ENCODE data around the gene CFAP54. TPM values are rescaled to one million over a fixed set of nuclear protein-coding genes. Genes with fewer than 3 reads are reported as not detected.
"Not testable (repeated sequence)": the region's sequence is repeated elsewhere in the genome, so short reads cannot be mapped to it uniquely, and the experiment has no call there.

Gene CFAP54
- polyA plus RNA-seq, result 0.13 TPM

- H3K4me1 Mint-ChIP-seq, result peaks cover 13 to 15% (median 14%) of the 10 kb centered on the region in 3 donors
Observed at GRCh38 chr12:96489392-96490056, at the start of gene CFAP54. CFAP54 (plus strand) TSS chr12:96489577; CDS start chr12:96489610, 33 bp downstream.

GRCh38 chr12:96441816-96442215 lies 47.6 kb upstream of the CFAP54 start:
- peaks cover 1% of the 10 kb centered on the region for H3K36me3 Mint-ChIP-seq

More at GRCh38 chr12:96489392-96490056, at the start of gene CFAP54:
- Mint-ChIP-seq H3K27ac (peak within 1 kb of the TSS; percentile 89 to 95 (median 91)), H3K27me3 (peaks cover 2% of the 10 kb centered on the region), H3K9me3 (no peaks in the 10 kb centered on the region), H3K36me3 (no peaks in the 10 kb centered on the region), H3K4me3 (peak within 1 kb of the TSS; percentile 89 to 96 (median 94))

GRCh38 chr12:96442906-96443305 lies 46.5 kb upstream of the CFAP54 start:
- Mint-ChIP-seq H3K4me3 (no peak overlapping the region), H3K27me3 (peaks cover 3% of the 10 kb centered on the region)

More at GRCh38 chr12:96441816-96442215, 47.6 kb upstream of the CFAP54 start:
- peaks cover 0 to 1% (median 0%) of the 10 kb centered on the region in 3 donors for H3K9me3 Mint-ChIP-seq
- peak overlapping the region in 1 of 3 donors; percentile 35 for H3K27ac Mint-ChIP-seq
- H3K4me1 Mint-ChIP-seq, result peaks cover 13% of the 10 kb centered on the region in 3 donors
- no peak overlapping the region for H3K4me3 Mint-ChIP-seq
- H3K27me3 Mint-ChIP-seq, result peaks cover 3% of the 10 kb centered on the region

GRCh38 chr12:96444399-96444798 lies 45.0 kb upstream of the CFAP54 start:
- Mint-ChIP-seq H3K27ac (peak overlapping the region in 1 of 3 donors; percentile 29), H3K4me1 (peaks cover 13% of the 10 kb centered on the region in 3 donors)

More at GRCh38 chr12:96442906-96443305, 46.5 kb upstream of the CFAP54 start:
- H3K4me1 Mint-ChIP-seq, result peaks cover 13% of the 10 kb centered on the region in 3 donors
- peaks cover 0 to 1% (median 0%) of the 10 kb centered on the region in 3 donors for H3K9me3 Mint-ChIP-seq
- H3K36me3 Mint-ChIP-seq, result peaks cover 1% of the 10 kb centered on the region
- peak overlapping the region in 1 of 3 donors; percentile 74 for H3K27ac Mint-ChIP-seq

GRCh38 chr12:96445691-96446583 lies 43.4 kb upstream of the CFAP54 start:
- Mint-ChIP-seq H3K9me3 (peaks cover 0 to 1% (median 0%) of the 10 kb centered on the region in 3 donors), H3K36me3 (peaks cover 1% of the 10 kb centered on the region), H3K27ac (peak overlapping the region; percentile 0 to 89 (median 29)), H3K4me3 (peak overlapping the region in 2 of 4 donors; percentile 40 to 77), H3K4me1 (peaks cover 13% of the 10 kb centered on the region in 3 donors), H3K27me3 (peaks cover 1% of the 10 kb centered on the region)

More at GRCh38 chr12:96444399-96444798, 45.0 kb upstream of the CFAP54 start:
- Mint-ChIP-seq H3K27me3 (peaks cover 3% of the 10 kb centered on the region), H3K4me3 (no peak overlapping the region), H3K9me3 (peaks cover 0 to 1% (median 0%) of the 10 kb centered on the region in 3 donors), H3K36me3 (peaks cover 1% of the 10 kb centered on the region)

- Mint-ChIP-seq H3K4me1 (peaks cover 13% of the 10 kb centered on the region in 3 donors), H3K27me3 (peaks cover 1% of the 10 kb centered on the region), H3K36me3 (no peaks in the 10 kb centered on the region), H3K9me3 (no peaks in the 10 kb centered on the region), H3K4me3 (no peak overlapping the region), H3K27ac (no peak overlapping the region)
Observed at GRCh38 chr12:96447256-96447655, 42.1 kb upstream of the CFAP54 start.

GRCh38 chr12:96448300-96448699 lies 41.1 kb upstream of the CFAP54 start:
- Mint-ChIP-seq H3K9me3 (peaks cover 0 to 1% (median 0%) of the 10 kb centered on the region in 3 donors), H3K27ac (peak overlapping the region in 1 of 3 donors; percentile 27), H3K27me3 (no peaks in the 10 kb centered on the region), H3K4me1 (peaks cover 11 to 14% (median 13%) of the 10 kb centered on the region in 3 donors), H3K4me3 (no peak overlapping the region), H3K36me3 (no peaks in the 10 kb centered on the region)

- Mint-ChIP-seq H3K27me3 (no peaks in the 10 kb centered on the region), H3K27ac (peak overlapping the region in 1 of 3 donors; percentile 53)
Observed at GRCh38 chr12:96452261-96452922, 37.0 kb upstream of the CFAP54 start.

GRCh38 chr12:96454396-96454795 lies 35.0 kb upstream of the CFAP54 start:
- Mint-ChIP-seq H3K36me3 (no peaks in the 10 kb centered on the region), H3K27ac (peak overlapping the region in 2 of 3 donors; percentile 10 to 16), H3K4me1 (peaks cover 14 to 20% (median 15%) of the 10 kb centered on the region in 3 donors), H3K4me3 (no peak overlapping the region), H3K27me3 (no peaks in the 10 kb centered on the region), H3K9me3 (peaks cover 0 to 1% (median 0%) of the 10 kb centered on the region in 3 donors)

More at GRCh38 chr12:96452261-96452922, 37.0 kb upstream of the CFAP54 start:
- Mint-ChIP-seq H3K9me3 (peaks cover 0 to 1% (median 0%) of the 10 kb centered on the region in 3 donors), H3K36me3 (no peaks in the 10 kb centered on the region), H3K4me1 (peaks cover 14 to 16% (median 15%) of the 10 kb centered on the region in 3 donors), H3K4me3 (no peak overlapping the region)

GRCh38 chr12:96456265-96456974 lies 33.0 kb upstream of the CFAP54 start:
- peak overlapping the region in 2 of 4 donors; percentile 40 to 61 for H3K4me3 Mint-ChIP-seq
- no peaks in the 10 kb centered on the region for H3K36me3 Mint-ChIP-seq
- H3K27me3 Mint-ChIP-seq, result no peaks in the 10 kb centered on the region
- H3K9me3 Mint-ChIP-seq, result peaks cover 0 to 1% (median 0%) of the 10 kb centered on the region in 3 donors
- peak overlapping the region in 2 of 3 donors; percentile 32 to 90 for H3K27ac Mint-ChIP-seq
- peaks cover 14 to 20% (median 15%) of the 10 kb centered on the region in 3 donors for H3K4me1 Mint-ChIP-seq

GRCh38 chr12:96457191-96457930 lies 32.0 kb upstream of the CFAP54 start:
- Mint-ChIP-seq H3K27ac (peak overlapping the region in 1 of 3 donors; percentile 90), H3K4me3 (no peak overlapping the region), H3K27me3 (no peaks in the 10 kb centered on the region), H3K36me3 (no peaks in the 10 kb centered on the region), H3K9me3 (peaks cover 0 to 1% (median 0%) of the 10 kb centered on the region in 3 donors), H3K4me1 (peaks cover 14 to 20% (median 15%) of the 10 kb centered on the region in 3 donors)

- peak overlapping the region in 1 of 3 donors; percentile 83 for H3K27ac Mint-ChIP-seq
- not testable (repeated sequence) for H3K4me3 Mint-ChIP-seq, H3K27me3 Mint-ChIP-seq, H3K36me3 Mint-ChIP-seq, H3K9me3 Mint-ChIP-seq
- H3K4me1 Mint-ChIP-seq, result peaks cover 14 to 20% (median 14%) of the 10 kb centered on the region in 3 donors
Observed at GRCh38 chr12:96459281-96459680, 30.1 kb upstream of the CFAP54 start.

GRCh38 chr12:96462571-96463280 lies 26.7 kb upstream of the CFAP54 start:
- H3K27ac Mint-ChIP-seq, result no peak overlapping the region
- H3K36me3 Mint-ChIP-seq, result no peaks in the 10 kb centered on the region
- H3K4me3 Mint-ChIP-seq, result no peak overlapping the region
- peaks cover 0 to under 1% (median 0%) of the 10 kb centered on the region in 3 donors for H3K4me1 Mint-ChIP-seq
- H3K27me3 Mint-ChIP-seq, result no peaks in the 10 kb centered on the region
- no peaks in the 10 kb centered on the region for H3K9me3 Mint-ChIP-seq
